Cortex of kidney (tissue), 1 donor: ENCODE data around the gene FAT1.

Source experiments
- DNase-seq: peaks from one replicate; lab custom pipeline; 2025; lab: John Stamatoyannopoulos, UW

Gene FAT1

DNA sequence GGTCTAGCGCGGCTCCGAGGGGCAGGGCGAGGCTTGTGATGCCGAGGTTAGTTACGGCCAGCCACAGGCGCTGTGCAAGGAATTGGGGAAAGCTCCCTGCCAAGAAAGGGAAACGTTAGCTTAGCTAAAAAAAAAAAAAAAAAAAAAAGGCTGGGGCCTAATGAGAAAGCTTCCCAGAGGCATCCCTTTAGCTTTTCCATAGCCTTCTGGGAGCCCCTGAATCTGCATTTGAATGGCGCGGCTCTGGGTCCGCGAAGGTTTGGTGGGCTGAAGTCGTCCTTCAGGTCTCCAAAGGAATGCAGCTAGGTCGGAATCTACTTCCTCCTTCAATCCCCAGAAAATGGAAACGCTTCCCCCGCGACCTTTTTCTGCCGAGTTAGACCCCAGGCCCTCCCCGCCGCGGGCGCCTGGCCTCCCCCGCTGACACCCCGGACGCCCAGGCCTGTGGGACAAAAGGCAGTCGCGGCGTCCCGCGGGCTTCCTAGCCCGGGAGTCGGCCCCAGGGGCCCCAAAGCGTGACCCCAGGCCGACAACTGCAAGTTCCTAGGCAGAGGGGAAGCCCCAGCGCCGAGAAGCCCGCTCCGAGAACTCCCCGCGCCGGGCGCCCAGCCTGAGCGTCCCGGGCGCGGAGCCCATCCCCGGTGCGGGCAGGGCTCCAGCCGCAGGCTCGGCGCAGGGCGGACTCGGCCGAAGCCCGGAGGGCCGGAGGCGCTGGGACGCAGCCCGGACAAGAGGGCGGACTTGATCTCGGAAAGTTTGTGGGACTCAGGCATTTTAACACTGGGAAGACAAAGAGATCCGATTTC, 605 bp upstream of the FAT1 start:
- no peak for DNase-seq

DNA sequence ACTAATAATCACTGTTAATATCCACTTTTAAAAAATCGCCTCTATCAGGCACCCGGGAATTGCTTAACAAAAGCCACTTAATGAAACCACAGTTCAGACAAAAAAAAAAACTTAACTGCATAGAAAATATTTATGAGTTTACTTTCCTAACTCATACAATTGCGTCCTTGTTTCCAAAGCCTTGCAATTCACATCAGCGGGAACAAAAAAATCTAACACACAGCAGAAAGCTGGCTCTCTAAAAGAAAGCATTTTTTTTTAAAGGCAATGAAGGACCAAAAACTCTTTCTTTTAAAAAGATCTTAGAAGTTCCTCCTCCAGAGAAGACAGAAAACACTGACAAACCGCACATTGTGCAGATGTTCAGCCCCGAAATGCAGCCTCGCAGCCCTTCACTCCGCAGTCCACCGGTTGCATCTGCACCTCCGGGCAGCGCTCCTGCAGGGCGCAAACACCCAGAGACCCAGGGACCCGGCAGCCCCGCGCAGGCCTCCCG, 812 bp downstream of the FAT1 start:
- no peak for DNase-seq

DNA sequence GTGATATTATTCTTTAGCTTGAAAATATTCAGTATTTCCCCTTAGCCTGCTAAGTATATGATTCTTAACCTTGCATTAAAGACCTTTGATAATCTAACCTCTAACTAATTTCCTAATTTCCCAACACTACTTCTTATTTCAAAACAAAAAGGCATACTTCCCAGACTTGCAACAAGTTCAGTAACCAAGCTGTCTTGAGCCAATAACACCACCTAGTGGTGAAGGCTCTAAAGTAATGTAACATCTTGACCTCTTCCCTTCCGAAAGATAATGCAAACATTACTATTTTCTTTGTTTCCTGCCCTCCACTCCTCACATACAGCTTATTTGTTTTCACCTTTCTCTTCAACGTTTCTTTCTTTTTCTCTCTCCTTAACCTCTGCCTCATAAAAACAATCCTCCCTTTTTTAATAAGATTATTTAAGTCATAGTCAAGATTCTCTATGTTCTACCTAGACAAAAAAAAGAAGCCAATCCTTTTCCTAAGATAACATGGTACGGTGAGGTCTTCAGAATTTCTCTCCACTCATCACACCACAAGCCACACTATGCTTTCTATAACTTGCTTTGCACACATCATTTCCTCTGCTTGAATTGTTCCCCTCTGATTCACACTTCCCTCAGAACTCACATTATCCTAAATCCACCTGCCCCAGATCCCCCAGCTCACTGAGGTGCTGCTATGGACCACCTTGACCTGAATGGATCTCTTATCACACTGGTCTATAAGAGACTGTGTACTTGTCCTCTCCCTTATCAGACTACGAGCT, 3.5 kb downstream of the FAT1 start:
- DNase-seq, result no peak

DNA sequence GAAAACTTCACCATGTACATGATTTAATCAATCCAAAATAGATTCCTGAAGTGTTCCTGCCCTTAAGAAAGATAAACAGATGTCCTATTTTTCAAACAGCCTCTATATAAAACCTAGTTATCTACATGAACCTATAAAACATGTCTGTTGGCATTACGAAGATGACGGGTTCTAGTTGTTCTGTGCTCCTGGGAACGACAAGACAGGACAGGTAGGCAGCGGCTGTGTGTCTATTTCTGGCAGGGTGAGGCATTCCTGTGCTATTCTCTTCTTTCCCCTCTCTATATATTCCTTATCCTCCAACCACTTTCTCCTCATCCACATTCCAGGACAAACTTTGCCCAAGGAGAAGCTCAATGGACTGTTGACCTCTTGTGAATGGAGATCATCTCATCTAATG, 6.1 kb downstream of the FAT1 start:
- no peak for DNase-seq

DNA sequence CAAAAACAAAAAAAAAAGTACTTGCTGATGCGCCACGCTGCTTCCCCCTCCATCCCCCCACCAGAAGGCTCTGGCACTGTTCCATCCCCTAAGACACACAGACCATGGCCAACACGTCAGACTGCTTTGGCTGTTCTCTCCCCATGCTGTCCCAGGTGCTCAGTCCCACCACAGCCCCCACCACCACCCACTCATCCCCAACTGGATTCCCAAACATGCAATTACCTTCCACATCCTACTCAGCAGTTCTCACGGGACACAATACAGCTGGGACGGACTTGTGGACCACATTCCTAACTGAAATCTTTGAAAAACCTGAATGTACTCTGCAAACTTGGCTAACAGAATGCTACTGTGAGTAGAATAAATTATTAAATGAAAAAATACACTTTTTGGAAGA, 8.6 kb downstream of the FAT1 start:
- no peak for DNase-seq

DNA sequence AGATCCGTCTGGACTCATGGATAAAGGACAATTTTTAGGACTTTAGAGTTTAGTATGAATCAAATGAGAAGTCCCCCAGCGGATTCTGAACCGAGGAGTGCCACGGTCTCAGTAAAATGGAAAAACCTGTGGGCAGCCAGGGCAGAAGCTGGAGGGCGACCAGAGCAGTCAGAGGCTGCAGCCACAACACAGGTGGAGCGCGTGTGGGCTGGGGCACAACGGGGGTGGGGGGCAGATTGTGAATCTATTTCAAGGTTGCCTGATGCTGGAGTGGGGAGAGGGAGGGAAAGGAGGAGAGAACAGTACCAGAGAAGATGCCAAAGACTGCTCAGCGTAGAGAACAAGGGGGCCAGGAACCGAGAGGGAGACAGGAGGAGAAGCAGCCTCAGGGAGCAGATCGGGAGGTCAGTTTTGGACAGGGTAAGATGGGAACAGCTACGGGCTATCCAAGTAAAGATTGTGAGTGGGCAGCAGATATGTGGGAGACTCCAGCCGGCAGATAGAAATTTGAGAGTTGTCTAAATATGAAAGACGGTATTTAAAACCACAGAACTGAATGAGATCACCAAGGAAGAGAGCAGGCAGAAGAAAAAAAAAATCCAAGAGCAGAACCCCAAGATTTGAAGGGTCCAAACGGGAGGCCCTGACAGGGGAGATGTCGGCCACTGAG, 9.5 kb downstream of the FAT1 start:
- no peak for DNase-seq

DNA sequence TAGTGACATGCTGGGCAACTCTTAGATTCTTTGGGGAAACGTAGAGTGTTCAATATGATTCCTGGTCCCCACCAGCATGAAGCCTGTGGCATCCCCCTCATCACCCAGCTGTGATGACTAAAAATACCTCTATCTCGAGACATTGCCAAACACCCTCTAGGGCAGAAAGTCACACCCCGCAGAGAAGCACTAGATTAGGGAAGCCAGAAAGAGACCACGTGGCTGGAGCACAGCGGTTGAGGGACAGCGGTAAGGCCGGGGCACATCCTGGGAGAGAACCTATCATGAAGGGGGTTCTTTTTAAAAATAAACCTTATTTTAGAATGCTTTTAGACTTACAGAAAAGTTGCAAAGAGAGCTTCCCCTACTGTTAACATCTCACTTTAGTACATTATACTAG, 11.0 kb downstream of the FAT1 start:
- DNase-seq, result no peak

DNA sequence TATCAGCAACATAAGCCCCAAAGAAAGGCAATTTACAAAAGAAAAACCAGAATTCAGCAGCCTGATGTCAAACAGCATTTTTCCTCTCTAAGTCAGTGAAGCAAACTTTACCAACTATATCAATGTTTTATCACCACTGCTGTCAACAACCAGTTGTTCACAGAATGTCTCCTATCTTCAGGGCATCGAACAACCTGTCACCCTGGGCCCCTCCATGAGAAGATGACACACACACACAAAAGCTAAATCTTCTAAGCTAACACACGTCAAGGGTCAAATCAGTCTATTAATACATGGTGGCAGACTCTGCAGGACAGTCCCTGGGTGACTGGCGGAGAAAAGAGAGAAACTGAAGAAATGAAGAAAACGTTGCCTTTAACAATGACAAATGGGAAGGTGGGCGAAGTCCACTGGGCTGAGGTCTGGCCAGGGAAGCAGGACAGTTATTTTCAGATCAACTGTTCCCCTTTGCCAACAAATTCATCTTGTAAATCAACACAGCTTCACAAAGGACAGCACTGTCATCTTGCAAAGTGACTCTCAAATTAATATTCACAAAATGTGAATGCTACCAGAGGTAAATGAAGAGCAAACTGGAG, 13.0 kb downstream of the FAT1 start:
- DNase-seq, result no peak

DNA sequence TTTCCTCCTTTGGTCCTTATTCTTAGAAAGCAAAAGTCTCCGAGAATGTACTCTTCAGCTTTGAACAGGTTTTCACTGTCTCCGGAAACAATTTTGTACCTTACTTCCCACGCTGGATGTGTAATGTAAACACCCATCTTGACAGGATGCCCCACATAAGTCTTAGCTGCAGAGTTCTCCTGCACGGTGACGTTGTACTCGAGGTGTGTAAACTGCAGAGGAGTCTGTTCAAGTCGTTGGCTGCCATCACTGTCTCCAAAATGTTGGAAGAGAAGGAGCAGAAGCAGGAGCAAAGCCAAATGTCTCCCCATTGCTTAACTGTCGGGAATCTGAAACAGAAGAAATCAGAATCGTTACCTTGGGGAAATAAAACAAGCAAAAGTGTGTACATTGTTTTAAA, 14.1 kb downstream of the FAT1 start:
- DNase-seq, result no peak

DNA sequence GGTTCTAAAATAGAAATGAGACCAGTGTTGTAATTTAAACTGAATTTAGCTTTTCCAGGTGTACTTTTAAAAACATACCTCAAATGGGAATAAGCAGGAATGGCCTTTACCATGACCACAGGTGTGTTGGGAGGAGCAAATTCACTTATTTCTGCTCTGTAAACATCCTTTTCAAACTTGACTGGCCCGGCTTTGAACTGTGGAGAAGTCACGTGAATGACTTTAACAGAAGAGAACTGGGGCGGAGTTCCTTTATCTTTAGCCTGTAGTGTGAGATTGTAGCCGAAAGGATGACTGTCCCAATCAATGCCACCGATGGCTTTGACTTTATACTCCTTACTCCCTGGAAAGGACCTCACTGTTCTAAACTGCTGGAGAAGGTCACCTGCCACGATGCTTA, 15.1 kb downstream of the FAT1 start:
- no peak for DNase-seq

DNA sequence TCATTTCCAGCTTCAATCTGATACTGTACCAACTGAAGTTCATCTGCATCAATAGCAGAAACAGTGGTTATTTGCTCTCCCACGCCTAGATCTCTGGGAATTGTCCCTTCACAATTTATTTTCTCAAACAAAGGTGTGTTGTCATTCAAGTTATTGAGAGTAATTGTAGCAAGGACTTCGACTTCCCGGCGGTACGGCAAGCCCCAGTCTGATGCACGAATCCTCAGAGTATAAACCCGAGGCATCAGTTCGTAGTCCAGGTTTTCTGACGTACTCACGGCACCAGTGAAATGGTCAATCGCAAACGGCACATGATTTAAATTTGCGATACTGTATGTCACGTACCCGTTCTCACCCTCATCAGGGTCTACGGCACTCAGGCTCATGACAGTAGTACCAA, 15.7 kb downstream of the FAT1 start:
- no peak for DNase-seq

DNA sequence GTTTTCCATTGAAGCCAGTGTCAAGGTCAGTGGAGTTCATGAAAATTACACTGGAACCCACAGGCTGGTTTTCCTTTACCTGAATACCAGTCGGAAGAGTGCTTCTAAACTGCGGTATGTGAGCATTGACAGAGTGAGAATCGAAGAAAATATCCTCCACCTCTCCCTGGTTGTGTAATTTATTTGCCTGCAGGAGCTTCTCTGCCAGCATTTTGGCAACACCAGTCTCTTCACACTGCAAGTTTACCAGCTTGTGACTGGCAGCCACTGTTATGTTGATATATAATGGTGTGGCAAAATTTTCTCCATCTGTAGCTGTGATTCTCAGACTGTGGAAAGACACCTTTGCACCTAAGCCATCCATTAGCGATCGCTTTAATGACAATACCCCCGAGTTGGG, 16.1 kb downstream of the FAT1 start:
- no peak for DNase-seq

DNA sequence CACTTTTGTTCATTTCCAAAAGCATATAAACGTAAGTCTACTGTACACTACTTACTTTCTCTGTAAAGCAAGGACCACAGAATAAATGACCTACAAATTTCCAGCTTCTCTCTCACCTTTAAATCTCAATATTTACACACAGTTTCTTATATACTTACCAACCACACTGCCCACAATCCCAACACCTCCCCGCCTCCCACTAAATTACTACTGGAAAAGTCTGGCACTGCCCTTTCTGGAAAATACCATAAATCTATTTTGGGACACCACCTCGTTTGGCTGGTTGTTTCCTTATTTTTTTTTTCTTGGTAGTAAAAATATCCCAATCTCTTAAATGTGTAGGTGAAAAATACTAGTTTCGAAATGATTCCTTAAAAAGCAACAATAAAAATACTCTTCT, 19.6 kb downstream of the FAT1 start:
- no peak for DNase-seq

DNA sequence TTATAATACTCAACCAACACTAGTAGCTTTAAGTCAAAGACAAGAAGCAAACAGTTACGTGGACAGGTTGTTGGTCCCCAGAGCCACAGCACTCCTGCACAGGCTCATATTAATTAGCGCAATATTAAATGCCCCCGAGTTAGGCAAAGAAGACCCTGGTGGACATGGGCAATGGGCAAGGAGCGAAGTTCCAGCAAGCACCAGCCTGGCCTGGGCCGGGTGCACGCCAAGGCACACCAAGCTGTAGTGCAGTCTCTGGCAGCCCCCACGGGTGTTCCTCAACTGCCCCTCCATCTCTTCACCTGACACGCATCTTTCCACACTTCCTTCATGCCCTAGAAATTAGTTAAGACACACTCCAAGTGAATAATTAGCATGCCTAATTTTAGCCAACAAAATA, 20.1 kb downstream of the FAT1 start:
- no peak for DNase-seq

DNA sequence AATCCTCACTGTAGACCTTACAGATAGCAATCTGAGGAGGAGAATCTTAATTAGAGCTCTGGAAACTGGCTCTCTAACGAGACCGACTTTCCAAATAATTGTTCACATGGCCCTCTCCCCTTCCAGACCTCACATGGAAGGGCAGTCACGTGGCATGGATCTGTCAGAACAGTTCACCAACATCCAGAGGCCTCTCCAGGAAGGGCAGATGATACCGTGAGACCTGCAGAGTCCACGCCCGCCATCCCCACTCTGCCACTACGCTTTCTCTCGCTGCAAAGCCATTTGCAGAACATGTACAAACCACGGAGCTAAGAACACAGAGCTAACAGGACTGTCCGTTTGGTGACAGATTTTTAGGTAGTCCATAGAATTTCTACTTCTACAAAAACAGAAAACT, 20.7 kb downstream of the FAT1 start:
- DNase-seq, result no peak

DNA sequence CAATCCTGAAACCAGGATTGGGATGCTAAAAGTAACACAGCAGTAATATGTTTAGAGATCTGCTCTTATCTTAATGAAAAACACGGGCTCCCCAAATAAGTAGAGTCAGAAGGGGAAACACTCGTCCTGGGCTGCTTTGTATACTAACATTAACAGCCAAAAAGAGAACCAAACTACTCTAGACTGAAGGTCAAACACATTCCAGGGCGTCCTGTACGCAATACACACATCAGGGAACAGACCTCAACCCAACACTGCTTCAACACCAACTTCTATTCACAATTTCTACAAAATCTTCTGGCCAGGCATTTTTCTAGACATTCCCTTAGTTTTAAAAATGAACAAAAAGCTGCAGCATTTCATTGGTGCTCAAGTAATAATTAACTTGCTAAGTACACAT, 21.4 kb downstream of the FAT1 start:
- DNase-seq, result no peak

DNA sequence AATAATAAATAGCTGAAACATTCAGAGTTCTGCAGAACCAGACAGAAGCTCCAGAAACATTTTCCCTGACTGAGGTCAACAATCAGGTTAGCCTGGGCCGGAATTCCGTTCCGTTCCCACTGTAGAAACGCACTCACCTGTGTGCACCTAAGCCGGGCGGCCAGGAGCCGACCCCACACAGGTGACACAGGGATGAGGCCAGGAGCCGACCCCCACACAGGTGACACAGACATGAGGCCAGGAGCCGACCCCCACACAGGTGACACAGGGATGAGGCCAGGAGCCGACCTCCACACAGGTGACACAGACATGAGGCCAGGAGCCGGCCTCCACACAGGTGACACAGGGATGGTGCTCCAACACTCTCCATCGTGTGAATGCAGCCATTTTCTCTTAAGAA, 21.9 kb downstream of the FAT1 start:
- DNase-seq, result no peak

DNA sequence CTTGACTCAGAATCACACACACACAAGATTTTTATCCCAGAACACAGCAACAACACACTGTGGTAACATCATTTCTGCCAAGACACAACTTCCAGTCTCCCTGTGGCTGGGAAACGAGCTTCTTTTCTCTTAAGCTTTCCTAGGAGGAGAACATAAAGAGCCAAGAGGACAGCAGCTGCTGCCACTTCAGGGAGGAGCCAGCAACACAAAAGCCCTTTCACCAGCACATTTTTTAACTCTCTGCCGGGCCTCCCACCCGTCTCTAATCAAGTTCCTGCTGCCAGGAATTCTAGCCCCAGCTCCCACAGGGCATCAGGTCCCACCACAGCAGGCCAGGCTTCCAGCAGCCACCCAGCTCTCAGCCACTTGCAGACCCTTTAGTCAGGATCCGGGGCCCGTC, 22.4 kb downstream of the FAT1 start:
- DNase-seq, result no peak

DNA sequence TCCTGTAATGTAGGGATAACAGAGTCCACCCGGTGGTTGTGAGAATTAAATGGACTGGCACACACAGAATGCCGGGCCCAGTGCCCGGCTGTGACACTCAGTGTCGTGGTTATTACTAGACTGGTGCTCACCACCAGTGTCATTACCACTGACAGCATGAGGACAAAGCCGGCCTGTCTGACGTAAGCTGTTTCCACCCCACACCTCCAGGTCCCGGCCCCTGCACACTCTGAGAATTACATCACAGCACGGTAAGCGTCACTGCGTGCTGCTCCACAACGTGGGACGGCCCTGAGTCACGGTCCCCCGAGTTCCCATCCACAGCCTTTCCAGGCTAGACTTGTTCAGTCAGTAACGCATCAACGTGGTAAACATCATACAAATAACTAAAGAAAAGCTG, 22.9 kb downstream of the FAT1 start:
- no peak for DNase-seq

DNA sequence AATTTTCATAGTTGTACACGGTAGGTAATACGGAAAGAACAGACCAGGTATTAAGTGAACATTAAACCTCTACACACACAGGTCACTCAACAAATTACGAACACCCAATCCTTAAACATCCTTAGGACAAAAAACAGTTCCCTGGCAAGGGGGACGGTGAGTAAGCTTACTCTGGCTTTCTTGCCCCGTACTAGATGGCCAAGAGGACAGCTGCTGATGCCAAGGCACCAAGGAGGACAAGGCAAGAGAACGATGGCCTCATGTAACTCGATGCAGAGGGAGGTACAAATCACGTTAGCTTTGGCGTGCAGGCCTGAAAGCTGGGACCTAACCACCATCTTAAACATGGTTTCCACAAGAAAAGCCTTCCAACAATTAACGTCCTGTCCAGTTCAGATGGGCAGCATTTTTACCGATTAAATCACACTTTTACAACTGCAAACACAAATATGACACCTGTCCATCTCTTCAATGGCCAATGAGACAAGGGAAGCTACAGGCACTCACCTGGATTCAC, 23.7 kb downstream of the FAT1 start:
- DNase-seq, result no peak

DNA sequence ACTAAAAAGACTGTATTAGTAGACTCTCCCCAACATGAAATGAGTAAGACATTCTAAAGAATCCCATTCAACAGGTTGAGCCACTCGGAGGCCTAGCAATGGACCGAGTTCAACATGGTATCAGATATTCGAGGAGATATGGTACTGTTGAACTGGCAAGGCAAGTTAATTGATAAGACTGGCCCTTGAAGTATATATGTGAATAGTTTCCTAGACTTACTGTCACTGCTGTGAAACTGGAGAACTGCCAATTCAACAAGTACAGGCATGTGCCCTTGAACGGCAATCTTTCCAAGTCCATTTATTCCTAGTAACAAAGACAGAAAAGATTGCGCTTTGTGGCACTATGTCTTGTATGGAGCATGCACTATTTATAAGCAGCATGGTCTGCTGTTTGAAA, 24.4 kb downstream of the FAT1 start:
- no peak for DNase-seq

DNA sequence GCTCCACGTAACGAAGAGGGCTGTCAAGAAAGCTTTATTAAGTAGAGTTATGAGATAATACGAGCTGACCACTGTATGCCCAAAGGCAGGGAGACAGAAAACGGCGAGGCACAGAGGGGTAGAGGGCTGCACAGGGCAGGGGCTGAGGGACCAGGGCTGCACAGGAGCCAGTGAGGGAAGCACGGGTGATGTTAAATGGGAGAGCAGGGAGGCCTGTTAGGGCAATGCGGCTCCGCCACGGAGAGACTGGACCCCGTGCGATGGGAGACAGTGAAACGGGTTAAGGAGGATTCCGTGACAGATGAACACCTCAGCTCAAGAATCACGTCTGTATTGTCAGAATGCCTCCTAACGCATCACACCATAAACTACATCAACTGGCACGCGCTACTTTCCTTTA, 25.1 kb downstream of the FAT1 start:
- no peak for DNase-seq
